DND-41 (cell line): ENCODE measurements around the gene TMEM214.

ENCODE experiments used
- ATAC-seq: fragments of 200-7000 bp; cut with Tn5 transposase; 3 replicates; pipeline ENCODE4 v1.9.1; 2021; ENCODE audit warnings: low read depth; ENCODE audit not compliant: insufficient read depth
- DNase-seq: peaks from one replicate; pipeline ENCODE4 v3.0.0-alpha.2; 2020
- H2AFZ ChIP-seq: 2 replicates; pipeline ENCODE4 v1.6.0; 2012; ENCODE audit warnings: low read depth, low read length
- H3K27ac ChIP-seq: 2 replicates; pipeline ENCODE4 v1.5.1; 2012; ENCODE audit warnings: low read length, inconsistent platforms
- H3K27me3 ChIP-seq: fragments of 200-600 bp; sonication (generic); 2 replicates; pipeline ENCODE4 v1.6.0; 2012; ENCODE audit warnings: low read length, mild to moderate bottlenecking, inconsistent platforms; ENCODE audit not compliant: insufficient read depth, poor library complexity
- H3K36me3 ChIP-seq: 2 replicates; pipeline ENCODE4 v1.5.1; 2012; ENCODE audit warnings: low read length, inconsistent platforms; ENCODE audit not compliant: insufficient read depth
- H3K4me1 ChIP-seq: 2 replicates; pipeline ENCODE4 v1.5.1; 2012; ENCODE audit warnings: mild to moderate bottlenecking, low read length; ENCODE audit not compliant: insufficient read depth
- H3K4me2 ChIP-seq: 2 replicates; pipeline ENCODE4 v1.6.0; 2012; ENCODE audit warnings: mild to moderate bottlenecking, moderate library complexity, low read length, inconsistent platforms; ENCODE audit not compliant: insufficient read depth
- H3K4me3 ChIP-seq, 2 experiments: fragments of 200-600 bp in 1 of 2; shearing (Covaris generic) in 1 of 2; 2 replicates each; pipeline ENCODE4 v1.5.1; 2012 to 2016; ENCODE audit warnings: inconsistent platforms in 2 of 2, low read length in 2 of 2, mild to moderate bottlenecking in 2 of 2, low read depth in 1 of 2, moderate library complexity in 1 of 2
- H3K79me2 ChIP-seq: 2 replicates; pipeline ENCODE4 v1.6.0; 2012; ENCODE audit warnings: low read length, inconsistent platforms; ENCODE audit not compliant: insufficient read depth
- H3K9ac ChIP-seq: 2 replicates; pipeline ENCODE4 v1.6.0; 2012; ENCODE audit warnings: low read depth, mild to moderate bottlenecking, inconsistent platforms, low read length, moderate library complexity
- H3K9me3 ChIP-seq: 2 replicates; pipeline ENCODE4 v1.5.1; 2012; ENCODE audit warnings: low read length, moderate library complexity, mild to moderate bottlenecking, inconsistent platforms; ENCODE audit not compliant: insufficient read depth, severe bottlenecking
- H4K20me1 ChIP-seq: 2 replicates; pipeline ENCODE4 v1.6.0; 2012; ENCODE audit warnings: low read length; ENCODE audit not compliant: insufficient read depth
- CTCF ChIP-seq: IDR thresholded peaks from 2 replicates; pipeline ENCODE4 v1.5.1; 2012; ENCODE audit warnings: borderline replicate concordance, low read length, moderate library complexity, mild to moderate bottlenecking; ENCODE audit not compliant: poor library complexity, severe bottlenecking; ENCODE audit errors: extremely low read depth
- EZH2 ChIP-seq: IDR thresholded peaks from 3 replicates; pipeline ENCODE4 v1.6.1; 2012; ENCODE audit warnings: borderline replicate concordance, low read depth, mild to moderate bottlenecking, moderate library complexity, low read length, inconsistent platforms; ENCODE audit not compliant: severe bottlenecking

Gene TMEM214

GRCh38 chr2:27086090-27086723 is 53.4 kb downstream of the TMEM214 start:
- peaks cover 62% of the 10 kb centered on the region for H3K4me1 ChIP-seq
- H3K27ac ChIP-seq = peak overlapping the region; percentile 83
- no peaks in the 10 kb centered on the region for H3K27me3 ChIP-seq
- H3K36me3 ChIP-seq = no peaks in the 10 kb centered on the region
- H3K9me3 ChIP-seq = no peaks in the 10 kb centered on the region
- peaks cover 10% of the 10 kb centered on the region for H3K79me2 ChIP-seq
- H3K9ac ChIP-seq = peak overlapping the region; percentile 95
- peak overlapping the region; percentile 78 for H2AFZ ChIP-seq
- no peaks in the 10 kb centered on the region for H4K20me1 ChIP-seq
- TF ChIP-seq EZH2 = no peak
- peak; percentile 85 for TF ChIP-seq CTCF
- DNase-seq = peak; percentile 98
- peak overlapping the region; percentile 96 for H3K4me2 ChIP-seq
- H3K4me3 ChIP-seq = peak overlapping the region; percentile 35 to 72; a peak in 3 of 4 replicates
- ATAC-seq = peak; percentile 90

DNA sequence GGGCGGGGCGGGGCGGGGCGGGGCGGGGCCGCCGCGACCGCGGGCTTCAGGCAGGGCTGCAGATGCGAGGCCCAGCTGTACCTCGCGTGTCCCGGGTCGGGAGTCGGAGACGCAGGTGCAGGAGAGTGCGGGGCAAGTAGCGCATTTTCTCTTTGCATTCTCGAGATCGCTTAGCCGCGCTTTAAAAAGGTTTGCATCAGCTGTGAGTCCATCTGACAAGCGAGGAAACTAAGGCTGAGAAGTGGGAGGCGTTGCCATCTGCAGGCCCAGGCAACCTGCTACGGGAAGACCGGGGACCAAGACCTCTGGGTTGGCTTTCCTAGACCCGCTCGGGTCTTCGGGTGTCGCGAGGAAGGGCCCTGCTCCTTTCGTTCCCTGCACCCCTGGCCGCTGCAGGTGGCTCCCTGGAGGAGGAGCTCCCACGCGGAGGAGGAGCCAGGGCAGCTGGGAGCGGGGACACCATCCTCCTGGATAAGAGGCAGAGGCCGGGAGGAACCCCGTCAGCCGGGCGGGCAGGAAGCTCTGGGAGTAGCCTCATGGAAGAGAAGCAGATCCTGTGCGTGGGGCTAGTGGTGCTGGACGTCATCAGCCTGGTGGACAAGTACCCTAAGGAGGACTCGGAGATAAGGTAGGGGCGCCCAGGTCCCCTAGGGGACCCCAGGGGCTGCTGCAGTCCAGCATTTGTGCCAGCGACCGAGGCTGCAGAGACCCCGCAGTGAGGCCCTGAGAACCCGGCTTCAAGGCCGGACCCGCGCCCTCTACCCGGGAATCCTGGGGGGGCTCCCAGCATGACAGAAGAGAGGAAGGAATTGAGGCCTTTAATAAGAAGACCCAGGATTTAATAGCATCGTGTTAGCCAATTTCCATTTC is 54.2 kb downstream of the TMEM214 start, which contains the start of gene KHK:
Gene KHK (plus strand): TSS at position 49 of the 870 bp plus-strand sequence. CDS start 488 bp downstream, at position 537.
- Histone ChIP-seq H3K9me3 (no peaks in the 10 kb centered on the region), H3K79me2 (peaks cover 10% of the 10 kb centered on the region), H3K27me3 (no peaks in the 10 kb centered on the region), H3K27ac (peak within 1 kb of the TSS; percentile 83), H3K4me1 (peaks cover 55% of the 10 kb centered on the region), H3K4me3 (peak within 1 kb of the TSS; percentile 35 to 72; a peak in 3 of 4 replicates), H4K20me1 (no peaks in the 10 kb centered on the region), H3K4me2 (peak within 1 kb of the TSS; percentile 96), H3K9ac (peak within 1 kb of the TSS; percentile 95), H2AFZ (peak within 1 kb of the TSS; percentile 99), H3K36me3 (no peaks in the 10 kb centered on the region)
- ATAC-seq = no peak; the same call in 1 of the 3 replicates
- no peak for DNase-seq
- TF ChIP-seq CTCF (no peak), EZH2 (no peak)

GRCh38 chr2:27087823-27088410 is 55.2 kb downstream of the TMEM214 start:
- Histone ChIP-seq H4K20me1 (no peaks in the 10 kb centered on the region), H3K9ac (peak overlapping the region; percentile 95; the same call in 1 of the 2 replicates), H3K9me3 (no peaks in the 10 kb centered on the region), H3K4me2 (peak overlapping the region; percentile 96), H3K36me3 (no peaks in the 10 kb centered on the region), H3K27me3 (no peaks in the 10 kb centered on the region), H3K4me1 (peaks cover 47% of the 10 kb centered on the region), H3K27ac (no peak overlapping the region), H2AFZ (no peak overlapping the region), H3K4me3 (no peak overlapping the region), H3K79me2 (peaks cover 10% of the 10 kb centered on the region)
- no peak for ATAC-seq
- TF ChIP-seq EZH2 = no peak
- TF ChIP-seq CTCF = no peak
- no peak for DNase-seq
